ENCODE results near the gene TBL1X.
"Not testable (repeated sequence)": the region's sequence is repeated elsewhere in the genome, so short reads cannot be mapped to it uniquely, and the experiment has no call there.

- TF ChIP-seq EZH2phosphoT487 (IDR thresholded peaks at IDR 0.05; ENCODE audit: low read depth) = not testable (repeated sequence)
- TF ChIP-seq, protein P1, sequence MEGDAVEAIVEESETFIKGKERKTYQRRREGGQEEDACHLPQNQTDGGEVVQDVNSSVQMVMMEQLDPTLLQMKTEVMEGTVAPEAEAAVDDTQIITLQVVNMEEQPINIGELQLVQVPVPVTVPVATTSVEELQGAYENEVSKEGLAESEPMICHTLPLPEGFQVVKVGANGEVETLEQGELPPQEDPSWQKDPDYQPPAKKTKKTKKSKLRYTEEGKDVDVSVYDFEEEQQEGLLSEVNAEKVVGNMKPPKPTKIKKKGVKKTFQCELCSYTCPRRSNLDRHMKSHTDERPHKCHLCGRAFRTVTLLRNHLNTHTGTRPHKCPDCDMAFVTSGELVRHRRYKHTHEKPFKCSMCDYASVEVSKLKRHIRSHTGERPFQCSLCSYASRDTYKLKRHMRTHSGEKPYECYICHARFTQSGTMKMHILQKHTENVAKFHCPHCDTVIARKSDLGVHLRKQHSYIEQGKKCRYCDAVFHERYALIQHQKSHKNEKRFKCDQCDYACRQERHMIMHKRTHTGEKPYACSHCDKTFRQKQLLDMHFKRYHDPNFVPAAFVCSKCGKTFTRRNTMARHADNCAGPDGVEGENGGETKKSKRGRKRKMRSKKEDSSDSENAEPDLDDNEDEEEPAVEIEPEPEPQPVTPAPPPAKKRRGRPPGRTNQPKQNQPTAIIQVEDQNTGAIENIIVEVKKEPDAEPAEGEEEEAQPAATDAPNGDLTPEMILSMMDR (IDR thresholded peaks at IDR 0.05; ENCODE audit: low read depth, low read length) = not testable (repeated sequence)
These were observed 6.8 kb upstream of the TBL1X start for GRCh38 chrX:9458034-9458433.
